ENCODE results near the gene KCTD17. TPM values are rescaled to one million over a fixed set of nuclear protein-coding genes. Genes with fewer than 3 reads are reported as not detected.
A peak's percentile ranks its signal among the peaks of the same experiment; 100 is the strongest.

The KCTD17 gene
- total and polyA plus RNA-seq, 2 of the 4 experiments (the other 2 are of a cell fraction): 28.3 to 37.3 TPM

- H3K9me1 ChIP-seq (ENCODE audit: insufficient read depth, low read length): peaks cover 9% of the 10 kb centered on the region; the same call in 1 of the 2 replicates
- no peak overlapping the region for H3K4ac ChIP-seq (ENCODE audit: low read depth, low read length)
- no peak overlapping the region for H3K27ac ChIP-seq (ENCODE audit: insufficient read depth, low read length)
- H3K14ac ChIP-seq (replicated peaks; ENCODE audit: low read depth, low read length): no peak overlapping the region
- no peaks in the 10 kb centered on the region for H3K9me3 ChIP-seq (ENCODE audit: control insufficient read depth, insufficient read depth, low read length)
- no peaks in the 10 kb centered on the region for H3K79me1 ChIP-seq (ENCODE audit: low read depth in 1 of 2, low read length in 2 of 2)
- dilution Hi-C loops (cut with HindIII; ENCODE audit: low sequenced_read_pairs, unreplicated experiment) (no loop called here), in situ Hi-C loops (cut with MboI; ENCODE audit: low sequenced_read_pairs) (no loop called here), intact Hi-C loops (cut with micrococcal nuclease) (no loop called here)
- POLR2A ChIA-PET (ENCODE audit: unreplicated experiment): no interaction called here
- DNase-seq (peak; percentile 7), ATAC-seq (ENCODE audit: low read depth) (no peak)
- no peak overlapping the region for H2BK120ac ChIP-seq (ENCODE audit: low read depth, low read length)
- H3K4me3 ChIP-seq (ENCODE audit: insufficient read depth, low read depth, low read length): no peak overlapping the region
- H2BK15ac ChIP-seq (ENCODE audit: low read depth, low read length): no peak overlapping the region
- no peaks in the 10 kb centered on the region for H4K20me1 ChIP-seq (ENCODE audit: insufficient read depth, low read length)
- peaks cover 2% of the 10 kb centered on the region; the same call in 1 of the 2 replicates for H3K27me3 ChIP-seq (ENCODE audit: control insufficient read depth, insufficient read depth, low read length)
- no TSS peak for BruUV-seq (replicated peaks)
- no peak overlapping the region for H2AK5ac ChIP-seq (ENCODE audit: low read depth, low read length)
- H4K91ac ChIP-seq (ENCODE audit: insufficient read depth, low read depth, low read length): no peak overlapping the region
- H3K4me2 ChIP-seq (ENCODE audit: low read depth, low read length): no peak overlapping the region
- H2BK5ac ChIP-seq (ENCODE audit: low read depth, low read length, poor library complexity, severe bottlenecking): no peak overlapping the region
- no peak overlapping the region for H3K9ac ChIP-seq (ENCODE audit: low read depth, low read length)
- no peak overlapping the region for H2AFZ ChIP-seq (replicated peaks; ENCODE audit: low read length, poor library complexity)
- H3K56ac ChIP-seq (ENCODE audit: extremely low read depth, insufficient read depth, low read length): no peak overlapping the region
- WGBS, 2 experiments (ENCODE audit: extremely low coverage in 2 of 2, insufficient read length in 1 of 2): 71% methylated on average over 3 of the region's 9 CpGs; no CpG with 5 or more reads in 1 of the 2 experiments
- H2BK20ac ChIP-seq (ENCODE audit: low read depth, low read length): no peak overlapping the region
- no peak overlapping the region for H4K8ac ChIP-seq (ENCODE audit: low read depth in 2 of 2, low read length in 2 of 2)
- H3K36me3 ChIP-seq (ENCODE audit: control insufficient read depth, insufficient read depth, low read length): no peaks in the 10 kb centered on the region
- H3K23ac ChIP-seq (ENCODE audit: low read depth, low read length): no peak overlapping the region
- CTCF ChIA-PET: no interaction called here
- H3K4me1 ChIP-seq (ENCODE audit: control insufficient read depth, insufficient read depth, low read length): peaks cover 3% of the 10 kb centered on the region
- H2AK9ac ChIP-seq (replicated peaks; ENCODE audit: low read depth, low read length, poor library complexity): no peak overlapping the region
- H4K5ac ChIP-seq (ENCODE audit: low read depth, low read length): no peak overlapping the region
- no peak overlapping the region for H3K18ac ChIP-seq (ENCODE audit: low read depth, low read length)
- no peak for TF ChIP-seq RCOR1 (IDR thresholded peaks at IDR 0.05; ENCODE audit: insufficient replicate concordance, low read length)
Measured at GRCh38 chr22:37044634-37045625, 6.6 kb upstream of the KCTD17 start.

Measured in IMR-90 (cell line).